Left colon (tissue), 2 donors: ENCODE measurements around the gene KIAA1671. TPM values are rescaled to one million over a fixed set of nuclear protein-coding genes. Genes with fewer than 3 reads are reported as not detected.
A peak's percentile ranks its signal among the peaks of the same experiment; 100 is the strongest.

Source experiments
- ATAC-seq: fragments of 200-7000 bp; cut with Tn5 transposase; one replicate; pipeline ENCODE4 v1.9.1; 2020; ENCODE audit warnings: mild to moderate bottlenecking, moderate library complexity
- DNase-seq, 2 donors: peaks; one replicate each; pipeline ENCODE4 v3.0.0-alpha.2; 2020
- intact Hi-C, 2 donors: fragments of 100-400 bp; cut with DNase I in 1 of 2; cut with micrococcal nuclease in 1 of 2; formaldehyde crosslinking; loops; one replicate each; pipeline versions ENCODE4 v1.11.2 to v1.14.0; 2022; cut with DNase I, micrococcal nuclease
- total RNA-seq, 2 donors: library from RNA; stranded (reverse); fragmentation: NEBNext Ultra II Directional; extraction: Animal tissue kit (Norgen Biotek cat#: 25700); gene quantifications; one replicate each; pipeline ENCODE4 v1.2.1, GENCODE V29; 2021
- donor health status: DM: no; HTN: no; CAD: no.
- donor health status: DM: yes; HTN: yes; CAD: no.

KIAA1671 gene
- total RNA-seq, 2 donors from 2014 or later = 100 to 106 TPM

GRCh38 chr22:25142102-25142501, 189.6 kb downstream of the KIAA1671 start:
- no peak for DNase-seq
- no peak for ATAC-seq
- intact Hi-C loops = no loop called here

- DNase-seq = no peak
- intact Hi-C loops = no loop called here
Measured at GRCh38 chr22:25143156-25144076, 190.9 kb downstream of the KIAA1671 start.

GRCh38 chr22:25144522-25144921, 192.0 kb downstream of the KIAA1671 start:
- ATAC-seq (no peak), DNase-seq (no peak)
- intact Hi-C loops = no loop called here

More at GRCh38 chr22:25143156-25144076, 190.9 kb downstream of the KIAA1671 start:
- no peak for ATAC-seq

GRCh38 chr22:25146307-25146706, 193.8 kb downstream of the KIAA1671 start:
- ATAC-seq = no peak
- intact Hi-C loops = no loop called here
- no peak for DNase-seq

GRCh38 chr22:25146906-25147641, 194.6 kb downstream of the KIAA1671 start:
- DNase-seq (no peak), ATAC-seq (no peak)
- intact Hi-C loops = no loop called here

GRCh38 chr22:25147642-25147928, 195.1 kb downstream of the KIAA1671 start:
- DNase-seq (no peak), ATAC-seq (no peak)
- intact Hi-C loops = no loop called here

- ATAC-seq = peak; percentile 89
- intact Hi-C loops = no loop called here
- DNase-seq = peak; percentile 75 to 81
Measured at GRCh38 chr22:25148149-25148691, 195.7 kb downstream of the KIAA1671 start.

GRCh38 chr22:25149014-25149413, 196.5 kb downstream of the KIAA1671 start:
- DNase-seq (no peak), ATAC-seq (no peak)
- intact Hi-C loops = no loop called here

GRCh38 chr22:25153961-25154666, 201.6 kb downstream of the KIAA1671 start:
- ATAC-seq = peak; percentile 88
- intact Hi-C loops = no loop called here

GRCh38 chr22:25154667-25154999, 202.1 kb downstream of the KIAA1671 start:
- DNase-seq (no peak), ATAC-seq (peak; percentile 15)
- intact Hi-C loops = no loop called here

More at GRCh38 chr22:25153961-25154666, 201.6 kb downstream of the KIAA1671 start:
- peak; percentile 62 to 86 for DNase-seq

GRCh38 chr22:25156736-25157135, 204.2 kb downstream of the KIAA1671 start:
- intact Hi-C loops = no loop called here
- ATAC-seq (no peak), DNase-seq (no peak)

GRCh38 chr22:25159028-25159427, 206.5 kb downstream of the KIAA1671 start:
- intact Hi-C loops = no loop called here
- no peak for DNase-seq
- ATAC-seq = no peak

- ATAC-seq (peak; percentile 35), DNase-seq (no peak)
- intact Hi-C loops = no loop called here
Measured at GRCh38 chr22:25160120-25160996, 207.8 kb downstream of the KIAA1671 start.

- intact Hi-C loops = no loop called here
- no peak for ATAC-seq
- no peak for DNase-seq
Measured at GRCh38 chr22:25161017-25161915, 208.8 kb downstream of the KIAA1671 start.

- no peak for ATAC-seq
- intact Hi-C loops = no loop called here
- DNase-seq = no peak
Measured at GRCh38 chr22:25161916-25162530, 209.5 kb downstream of the KIAA1671 start.

- intact Hi-C loops = no loop called here
- ATAC-seq (no peak), DNase-seq (no peak)
Measured at GRCh38 chr22:25162561-25162960, 210.0 kb downstream of the KIAA1671 start.

GRCh38 chr22:25165785-25166184, 213.3 kb downstream of the KIAA1671 start:
- intact Hi-C loops = no loop called here
- ATAC-seq (no peak), DNase-seq (no peak)
